Ishikawa (cell line): Measurements from ENCODE around the gene ZBTB7C.

ENCODE experiments used
- CEBPB ChIP-seq: IDR thresholded peaks from 2 replicates; pipeline ENCODE4 v1.6.1; 2012
- CREB1 ChIP-seq: IDR thresholded peaks from 2 replicates; pipeline ENCODE4 v1.6.1; 2012; ENCODE audit warnings: low read depth
- EGR1 ChIP-seq: IDR thresholded peaks from 2 replicates; pipeline ENCODE4 v1.6.1; 2012
- EP300 ChIP-seq: IDR thresholded peaks from 2 replicates; pipeline ENCODE4 v1.6.1; 2012; ENCODE audit warnings: borderline replicate concordance
- FOXM1 ChIP-seq: IDR thresholded peaks from 2 replicates; pipeline ENCODE4 v1.6.1; 2012; ENCODE audit warnings: low read depth, borderline replicate concordance
- NFIC ChIP-seq: IDR thresholded peaks from 2 replicates; pipeline ENCODE4 v1.6.1; 2012
- RAD21 ChIP-seq: IDR thresholded peaks from 2 replicates; pipeline ENCODE4 v1.6.1; 2012; ENCODE audit warnings: low read depth
- TAF1 ChIP-seq: IDR thresholded peaks from 2 replicates; pipeline ENCODE4 v1.6.1; 2012; ENCODE audit warnings: low read depth, mild to moderate bottlenecking
- TCF12 ChIP-seq: IDR thresholded peaks from 2 replicates; pipeline ENCODE4 v1.6.1; 2012; ENCODE audit warnings: low read depth
- TEAD4 ChIP-seq: IDR thresholded peaks from 2 replicates; pipeline ENCODE4 v1.6.1; 2012
- YY1 ChIP-seq: IDR thresholded peaks from 2 replicates; pipeline ENCODE4 v1.6.1; 2012; ENCODE audit warnings: low read depth
- ZBTB7A ChIP-seq: IDR thresholded peaks from 2 replicates; pipeline ENCODE4 v1.6.1; 2012; ENCODE audit warnings: low read depth
- TF ChIP-seq, protein P1 (sequence below): IDR thresholded peaks from 2 replicates; pipeline ENCODE4 v1.6.1; 2012; ENCODE audit warnings: low read depth, mild to moderate bottlenecking
- TF ChIP-seq, protein P2 (sequence below): IDR thresholded peaks from 2 replicates; pipeline ENCODE4 v1.6.1; 2012
- TF ChIP-seq, protein P3 (sequence below): IDR thresholded peaks from 2 replicates; pipeline ENCODE4 v1.6.1; 2012

ZBTB7C gene

DNA sequence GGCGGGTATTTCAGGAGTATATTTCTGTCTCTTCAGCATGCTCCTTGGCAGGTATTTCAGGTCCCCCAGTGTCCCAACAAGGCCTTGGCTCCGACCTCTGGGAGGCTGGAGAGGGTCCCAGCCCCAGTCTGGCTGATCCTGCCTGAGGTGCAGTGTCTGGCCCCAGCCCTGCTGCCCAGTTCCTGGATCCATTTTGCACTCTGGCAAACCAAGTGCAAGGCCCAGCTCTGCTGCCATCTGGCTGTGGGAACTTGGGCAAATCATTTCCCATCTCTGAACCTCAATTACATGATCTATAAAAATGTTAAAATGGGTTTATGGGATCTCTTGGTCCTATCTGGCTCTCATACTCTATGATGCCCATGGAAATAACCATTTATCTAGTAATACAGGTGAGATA lies 63.6 kb downstream of the ZBTB7C start:
- TF ChIP-seq RAD21 (peak; percentile 78), ZBTB7A (no peak), FOXM1 (no peak), TAF1 (no peak), CEBPB (no peak)
- TF ChIP-seq, protein P1, sequence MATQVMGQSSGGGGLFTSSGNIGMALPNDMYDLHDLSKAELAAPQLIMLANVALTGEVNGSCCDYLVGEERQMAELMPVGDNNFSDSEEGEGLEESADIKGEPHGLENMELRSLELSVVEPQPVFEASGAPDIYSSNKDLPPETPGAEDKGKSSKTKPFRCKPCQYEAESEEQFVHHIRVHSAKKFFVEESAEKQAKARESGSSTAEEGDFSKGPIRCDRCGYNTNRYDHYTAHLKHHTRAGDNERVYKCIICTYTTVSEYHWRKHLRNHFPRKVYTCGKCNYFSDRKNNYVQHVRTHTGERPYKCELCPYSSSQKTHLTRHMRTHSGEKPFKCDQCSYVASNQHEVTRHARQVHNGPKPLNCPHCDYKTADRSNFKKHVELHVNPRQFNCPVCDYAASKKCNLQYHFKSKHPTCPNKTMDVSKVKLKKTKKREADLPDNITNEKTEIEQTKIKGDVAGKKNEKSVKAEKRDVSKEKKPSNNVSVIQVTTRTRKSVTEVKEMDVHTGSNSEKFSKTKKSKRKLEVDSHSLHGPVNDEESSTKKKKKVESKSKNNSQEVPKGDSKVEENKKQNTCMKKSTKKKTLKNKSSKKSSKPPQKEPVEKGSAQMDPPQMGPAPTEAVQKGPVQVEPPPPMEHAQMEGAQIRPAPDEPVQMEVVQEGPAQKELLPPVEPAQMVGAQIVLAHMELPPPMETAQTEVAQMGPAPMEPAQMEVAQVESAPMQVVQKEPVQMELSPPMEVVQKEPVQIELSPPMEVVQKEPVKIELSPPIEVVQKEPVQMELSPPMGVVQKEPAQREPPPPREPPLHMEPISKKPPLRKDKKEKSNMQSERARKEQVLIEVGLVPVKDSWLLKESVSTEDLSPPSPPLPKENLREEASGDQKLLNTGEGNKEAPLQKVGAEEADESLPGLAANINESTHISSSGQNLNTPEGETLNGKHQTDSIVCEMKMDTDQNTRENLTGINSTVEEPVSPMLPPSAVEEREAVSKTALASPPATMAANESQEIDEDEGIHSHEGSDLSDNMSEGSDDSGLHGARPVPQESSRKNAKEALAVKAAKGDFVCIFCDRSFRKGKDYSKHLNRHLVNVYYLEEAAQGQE: no peak
- TF ChIP-seq, protein P2, sequence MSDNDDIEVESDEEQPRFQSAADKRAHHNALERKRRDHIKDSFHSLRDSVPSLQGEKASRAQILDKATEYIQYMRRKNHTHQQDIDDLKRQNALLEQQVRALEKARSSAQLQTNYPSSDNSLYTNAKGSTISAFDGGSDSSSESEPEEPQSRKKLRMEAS: no peak

- no peak for TF ChIP-seq TAF1
Measured at GRCh38 chr18:48342581-48342980, 66.6 kb downstream of the ZBTB7C start.

DNA sequence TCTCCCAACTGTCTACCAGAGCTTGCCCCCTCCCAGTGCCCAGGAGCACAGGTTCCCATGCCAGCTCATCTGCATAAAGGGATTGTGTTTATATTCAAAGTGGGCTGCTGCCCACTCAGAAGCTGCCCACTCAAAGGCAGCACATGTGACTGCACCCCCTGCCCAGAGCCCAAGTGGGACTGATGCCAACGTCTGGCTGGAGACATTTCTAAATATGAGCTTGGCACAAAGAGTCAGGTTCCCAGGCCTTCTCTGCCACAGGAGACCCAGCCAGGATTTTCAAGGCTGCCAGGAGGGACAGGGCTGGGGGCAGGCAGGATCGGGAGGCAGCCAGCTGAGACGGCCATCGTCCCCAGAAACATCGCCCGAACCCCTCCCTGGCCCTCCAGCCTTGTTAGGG lies 67.1 kb downstream of the ZBTB7C start:
- TF ChIP-seq EP300 (no peak), CREB1 (no peak), TCF12 (no peak), CEBPB (no peak), NFIC (no peak), FOXM1 (peak; percentile 43; the same call in 1 of the 2 replicates), EGR1 (0 out of 2 replicates have a peak, but pooled peaks have one; percentile 8), TEAD4 (no peak), ZBTB7A (0 out of 2 replicates have a peak, but pooled peaks have one; percentile 30), RAD21 (no peak), YY1 (no peak), TAF1 (no peak)
- TF ChIP-seq, protein P2: no peak
- TF ChIP-seq, protein P3, sequence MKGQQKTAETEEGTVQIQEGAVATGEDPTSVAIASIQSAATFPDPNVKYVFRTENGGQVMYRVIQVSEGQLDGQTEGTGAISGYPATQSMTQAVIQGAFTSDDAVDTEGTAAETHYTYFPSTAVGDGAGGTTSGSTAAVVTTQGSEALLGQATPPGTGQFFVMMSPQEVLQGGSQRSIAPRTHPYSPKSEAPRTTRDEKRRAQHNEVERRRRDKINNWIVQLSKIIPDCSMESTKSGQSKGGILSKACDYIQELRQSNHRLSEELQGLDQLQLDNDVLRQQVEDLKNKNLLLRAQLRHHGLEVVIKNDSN: no peak
- TF ChIP-seq, protein P1: no peak

GRCh38 chr18:48340560-48340959 lies 68.6 kb downstream of the ZBTB7C start:
- TF ChIP-seq, protein P2: no peak
- no peak for TF ChIP-seq YY1
- no peak for TF ChIP-seq EP300
- TF ChIP-seq, protein P3: no peak
- no peak for TF ChIP-seq NFIC
- TF ChIP-seq TEAD4: no peak
- no peak for TF ChIP-seq CREB1
- no peak for TF ChIP-seq TAF1
- no peak for TF ChIP-seq TCF12
- no peak for TF ChIP-seq EGR1

DNA sequence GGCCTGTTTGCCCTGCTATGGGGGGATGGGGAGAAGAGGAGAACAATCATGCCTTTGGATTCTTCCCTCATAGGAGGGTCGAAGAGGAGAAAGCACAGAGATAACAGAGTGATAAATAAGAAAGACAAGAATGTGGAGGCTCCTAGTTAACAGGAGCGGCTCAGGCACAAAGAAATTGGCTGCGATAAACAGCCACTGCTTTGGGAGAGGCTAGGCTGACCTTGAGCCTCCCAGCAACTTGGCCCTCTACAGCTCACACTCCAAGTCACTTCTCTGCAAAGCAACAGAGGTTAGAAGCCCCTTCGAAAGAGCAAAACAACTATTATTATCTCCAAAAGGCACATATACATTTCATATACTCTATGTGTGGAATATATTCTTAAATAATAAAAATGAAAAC lies 69.5 kb downstream of the ZBTB7C start:
- TF ChIP-seq CREB1: no peak

DNA sequence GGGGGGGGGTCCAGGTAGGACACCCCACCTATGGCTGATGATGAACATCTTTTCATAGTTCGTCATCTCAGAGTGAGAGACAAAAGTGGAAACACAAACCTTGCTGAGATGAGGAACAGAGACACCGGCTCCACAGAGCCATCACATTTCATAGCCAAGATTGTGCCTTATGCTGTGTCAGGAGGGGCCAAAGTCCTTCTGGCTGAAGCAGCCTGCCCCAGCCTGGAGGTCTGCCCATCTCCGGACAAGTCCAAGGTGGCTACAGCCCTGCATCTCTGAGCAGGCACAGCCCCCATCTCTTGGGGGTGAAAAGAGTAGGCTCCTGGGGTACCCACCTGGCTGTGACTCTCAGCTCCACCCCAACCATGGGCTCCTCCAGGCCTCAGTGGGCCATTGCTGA lies 70.3 kb downstream of the ZBTB7C start:
- TF ChIP-seq, protein P3: no peak
- no peak for TF ChIP-seq TEAD4
- no peak for TF ChIP-seq TCF12
- TF ChIP-seq NFIC: no peak
- no peak for TF ChIP-seq ZBTB7A
- no peak for TF ChIP-seq CREB1
- no peak for TF ChIP-seq RAD21
- no peak for TF ChIP-seq EGR1
- TF ChIP-seq, protein P1: no peak
- TF ChIP-seq FOXM1: no peak
- no peak for TF ChIP-seq TAF1
- no peak for TF ChIP-seq YY1
- TF ChIP-seq CEBPB: no peak
- TF ChIP-seq EP300: no peak
- TF ChIP-seq, protein P2: no peak
